IMR-90 (cell line): ENCODE data around the gene ARID5A. TPM values are rescaled to one million over a fixed set of nuclear protein-coding genes. Genes with fewer than 3 reads are reported as not detected.

Experiments used
- ATAC-seq: fragments of 200-7000 bp; cut with Tn5 transposase; 2 replicates; pipeline ENCODE4 v1.9.1; 2020; ENCODE audit warnings: low read depth, mild to moderate bottlenecking, moderate library complexity
- BruUV-seq: library from RNA; stranded (reverse); fragments of 400-500 nt; replicated peaks from 2 replicates; lab custom pipeline; 2021; lab: Mats Ljungman, UMichigan
- CTCF ChIA-PET: fragments of 300-600 bp; formaldehyde crosslinking; extraction: SDS; loops from one replicate; lab custom pipeline; 2021; ENCODE audit warnings: antibody characterized with exemption; lab: Yijun Ruan, JAX
- POLR2A ChIA-PET: fragments of 300-600 bp; sonication (Branson Sonifier 250); formaldehyde crosslinking; loops from one replicate; lab custom pipeline; 2022; ENCODE audit warnings: antibody characterized with exemption; ENCODE audit not compliant: unreplicated experiment; lab: Charles Lee
- DNase-seq: peaks from one replicate; pipeline ENCODE4 v3.0.0; 2013
- H2AFZ ChIP-seq: replicated peaks from 2 replicates; pipeline ENCODE3; 2013; ENCODE audit warnings: low read length, mild to moderate bottlenecking; ENCODE audit not compliant: poor library complexity
- H2AK5ac ChIP-seq: 2 replicates; pipeline ENCODE4 v1.6.1; 2013; ENCODE audit warnings: low read depth, low read length, inconsistent platforms
- H2AK9ac ChIP-seq: replicated peaks from 2 replicates; pipeline ENCODE3; 2013; ENCODE audit warnings: mild to moderate bottlenecking, low read depth, low read length, moderate library complexity; ENCODE audit not compliant: poor library complexity
- H2BK120ac ChIP-seq: 2 replicates; pipeline ENCODE4 v1.6.1; 2013; ENCODE audit warnings: low read depth, low read length, inconsistent platforms
- H2BK15ac ChIP-seq: 3 replicates; pipeline ENCODE4 v1.6.1; 2013; ENCODE audit warnings: low read depth, low read length, inconsistent platforms
- H2BK20ac ChIP-seq: 2 replicates; pipeline ENCODE4 v1.6.1; 2013; ENCODE audit warnings: low read depth, mild to moderate bottlenecking, inconsistent platforms, low read length, moderate library complexity
- H2BK5ac ChIP-seq: 2 replicates; pipeline ENCODE4 v1.6.1; 2013; ENCODE audit warnings: mild to moderate bottlenecking, low read depth, low read length, inconsistent platforms; ENCODE audit not compliant: poor library complexity, severe bottlenecking
- H3K14ac ChIP-seq: replicated peaks from 2 replicates; pipeline ENCODE4 v1.6.1; 2013; ENCODE audit warnings: low read depth, low read length, inconsistent platforms
- H3K18ac ChIP-seq: 2 replicates; pipeline ENCODE4 v1.6.1; 2013; ENCODE audit warnings: low read depth, low read length, control low read depth
- H3K23ac ChIP-seq: 2 replicates; pipeline ENCODE4 v1.6.1; 2013; ENCODE audit warnings: low read depth, low read length, inconsistent platforms
- H3K27ac ChIP-seq: 2 replicates; pipeline ENCODE4 v1.5.1; 2013; ENCODE audit warnings: mild to moderate bottlenecking, control low read depth, low read length; ENCODE audit not compliant: insufficient read depth
- H3K27me3 ChIP-seq: 2 replicates; pipeline ENCODE4 v1.6.1; 2013; ENCODE audit warnings: low read length; ENCODE audit not compliant: control insufficient read depth, insufficient read depth
- H3K36me3 ChIP-seq: 2 replicates; pipeline ENCODE4 v1.6.1; 2013; ENCODE audit warnings: low read length, mixed read lengths; ENCODE audit not compliant: control insufficient read depth, insufficient read depth
- H3K4ac ChIP-seq: 2 replicates; pipeline ENCODE4 v1.6.1; 2013; ENCODE audit warnings: low read depth, low read length, inconsistent platforms
- H3K4me1 ChIP-seq: 2 replicates; pipeline ENCODE4 v1.6.1; 2013; ENCODE audit warnings: low read length, mixed read lengths; ENCODE audit not compliant: control insufficient read depth, insufficient read depth
- H3K4me2 ChIP-seq: 2 replicates; pipeline ENCODE4 v1.6.1; 2013; ENCODE audit warnings: low read depth, mild to moderate bottlenecking, control low read depth, low read length, moderate library complexity
- H3K4me3 ChIP-seq: 2 replicates; pipeline ENCODE4 v1.5.1; 2013; ENCODE audit warnings: low read depth, mild to moderate bottlenecking, control low read depth, low read length, moderate library complexity; ENCODE audit not compliant: insufficient read depth
- H3K56ac ChIP-seq: 2 replicates; pipeline ENCODE4 v1.6.1; 2013; ENCODE audit warnings: low read length, inconsistent platforms; ENCODE audit not compliant: insufficient read depth; ENCODE audit errors: extremely low read depth
- H3K79me1 ChIP-seq, 2 experiments: 2 replicates each; pipeline ENCODE4 v1.6.1; 2013; ENCODE audit warnings: low read length in 2 of 2, inconsistent platforms in 1 of 2, low read depth in 1 of 2
- H3K9ac ChIP-seq: 2 replicates; pipeline ENCODE4 v1.6.1; 2013; ENCODE audit warnings: low read depth, low read length, control low read depth
- H3K9me1 ChIP-seq: 2 replicates; pipeline ENCODE4 v1.6.1; 2013; ENCODE audit warnings: low read length, inconsistent platforms; ENCODE audit not compliant: insufficient read depth
- H3K9me3 ChIP-seq: 2 replicates; pipeline ENCODE4 v1.6.1; 2013; ENCODE audit warnings: low read length; ENCODE audit not compliant: control insufficient read depth, insufficient read depth
- H4K20me1 ChIP-seq: 2 replicates; pipeline ENCODE4 v1.6.1; 2013; ENCODE audit warnings: low read length, inconsistent platforms; ENCODE audit not compliant: insufficient read depth
- H4K5ac ChIP-seq: 2 replicates; pipeline ENCODE4 v1.6.1; 2013; ENCODE audit warnings: mild to moderate bottlenecking, low read depth, low read length, control low read depth
- H4K8ac ChIP-seq, 2 experiments: 2 replicates each; pipeline ENCODE4 v1.6.1; 2013; ENCODE audit warnings: low read depth in 2 of 2, low read length in 2 of 2, control low read depth in 1 of 2, inconsistent platforms in 1 of 2
- H4K91ac ChIP-seq: 2 replicates; pipeline ENCODE4 v1.6.1; 2013; ENCODE audit warnings: low read depth, low read length, inconsistent platforms; ENCODE audit not compliant: insufficient read depth
- BHLHE40 ChIP-seq: fragments of 150-350 bp; IDR thresholded peaks from 2 replicates; pipeline ENCODE4 v1.6.1; 2016; ENCODE audit warnings: mild to moderate bottlenecking, low read depth, low read length
- CEBPB ChIP-seq: IDR thresholded peaks from 2 replicates; pipeline ENCODE4 v1.6.1; 2012; ENCODE audit warnings: low read depth, low read length, improper control_type of control experiment
- CHD1 ChIP-seq: IDR thresholded peaks from 2 replicates; pipeline ENCODE4 v1.6.1; 2012; ENCODE audit warnings: low read depth, low read length, improper control_type of control experiment
- FOS ChIP-seq: fragments of 150-350 bp; IDR thresholded peaks from 2 replicates; pipeline ENCODE4 v1.6.1; 2016; ENCODE audit warnings: low read depth, low read length
- MAFK ChIP-seq: IDR thresholded peaks from 2 replicates; pipeline ENCODE4 v1.6.1; 2012; ENCODE audit warnings: low read depth, low read length, improper control_type of control experiment
- MXI1 ChIP-seq: IDR thresholded peaks from 2 replicates; pipeline ENCODE4 v1.6.1; 2012; ENCODE audit warnings: low read depth, mild to moderate bottlenecking, low read length, moderate library complexity, borderline replicate concordance
- NFE2L2 ChIP-seq: fragments of 150-350 bp; IDR thresholded peaks from 2 replicates; pipeline ENCODE4 v1.6.1; 2016; ENCODE audit warnings: low read depth, mild to moderate bottlenecking, low read length
- RAD21 ChIP-seq: IDR thresholded peaks from 2 replicates; pipeline ENCODE4 v1.6.1; 2012; ENCODE audit warnings: low read length, improper control_type of control experiment
- RCOR1 ChIP-seq: IDR thresholded peaks from 2 replicates; pipeline ENCODE4 v1.6.1; 2012; ENCODE audit warnings: mild to moderate bottlenecking, low read length, improper control_type of control experiment; ENCODE audit not compliant: insufficient replicate concordance
- SMC3 ChIP-seq: fragments of 150-350 bp; IDR thresholded peaks from 2 replicates; pipeline ENCODE4 v1.6.1; 2016; ENCODE audit warnings: low read depth, mild to moderate bottlenecking, antibody characterized with exemption, low read length, moderate library complexity
- WGBS, 2 experiments: methylation state at CpG; one replicate each; pipeline versions ENCODE4 v1.1.5 to v1.1.7; 2013; ENCODE audit warnings: missing lambda C conversion rate in 2 of 2; ENCODE audit not compliant: insufficient read length in 1 of 2; ENCODE audit errors: extremely low coverage in 2 of 2; 5-methylcytosine and 5-hydroxymethylcytosine counted together
- dilution Hi-C: fragments of 300-500 bp; cut with HindIII; formaldehyde crosslinking; loops from one replicate; pipeline ENCODE4 v1.14.3; 2018; ENCODE audit warnings: low sequenced_read_pairs; ENCODE audit not compliant: unreplicated experiment
- in situ Hi-C: fragments of 300-500 bp; cut with MboI; formaldehyde crosslinking; loops from 3 replicates; pipeline ENCODE4 v1.14.3; 2019; ENCODE audit warnings: low sequenced_read_pairs, inconsistent platforms, mixed read lengths
- intact Hi-C: fragments of 100-400 bp; cut with micrococcal nuclease; formaldehyde crosslinking; loops from 2 replicates; pipeline ENCODE4 v1.10.0; 2022
- polyA plus RNA-seq, 3 experiments: library from polyadenylated mRNA; depleted of rRNA; stranded (reverse); fragments of >200 nt; gene quantifications; 2 replicates each; pipeline ENCODE4 v1.2.3, GENCODE V29; 2012; ENCODE audit warnings: low replicate concordance in 1 of 3
- total RNA-seq: library from RNA; depleted of rRNA; stranded (reverse); fragments of >200 nt; gene quantifications from 2 replicates; pipeline ENCODE4 v1.2.3, GENCODE V29; 2012
- TF ChIP-seq, protein P1 (sequence below): conservative IDR thresholded peaks from 2 replicates; pipeline ENCODE4 v1.5.1; 2012; ENCODE audit warnings: mild to moderate bottlenecking, low read depth, low read length, improper control_type of control experiment
- TF ChIP-seq, protein P2 (sequence below): fragments of 150-350 bp; IDR thresholded peaks from 2 replicates; pipeline ENCODE4 v1.6.1; 2017; ENCODE audit warnings: mild to moderate bottlenecking, antibody characterized with exemption, low read length, low read depth

The ARID5A gene
- total and polyA plus RNA-seq, 2 of the 4 experiments (the other 2 are of a cell fraction), result 2.3 to 6.7 TPM

DNA sequence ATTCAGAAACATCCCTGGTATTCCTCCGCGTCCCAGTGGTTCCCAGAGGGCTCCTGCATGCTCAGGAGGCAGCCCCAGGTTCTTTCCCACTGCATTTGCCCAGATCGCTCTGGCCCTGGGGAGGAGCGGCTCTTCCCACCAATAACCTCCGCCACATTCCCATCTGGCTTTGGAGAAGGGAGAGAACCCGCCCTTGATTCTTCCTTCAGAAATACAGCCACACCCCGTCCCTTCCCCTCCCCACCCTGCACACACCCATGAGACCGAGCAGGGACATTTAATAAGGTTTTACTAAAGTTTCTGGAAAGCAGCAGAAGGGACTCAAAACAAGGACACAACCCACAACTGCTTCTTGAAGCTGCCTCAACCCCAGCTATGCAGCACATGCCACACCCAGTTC is 21.9 kb downstream of the ARID5A start:
- ChIA-PET CTCF (no interaction called here), POLR2A (no interaction called here)
- H3K9me3 ChIP-seq, result peaks cover 8% of the 10 kb centered on the region; the same call in 1 of the 2 replicates
- H3K23ac ChIP-seq, result no peak overlapping the region
- H3K9ac ChIP-seq, result no peak overlapping the region
- peaks cover 3% of the 10 kb centered on the region; the same call in 1 of the 2 replicates for H3K9me1 ChIP-seq
- H2BK20ac ChIP-seq, result no peak overlapping the region
- DNase-seq (no peak), ATAC-seq (no peak)
- no peak overlapping the region for H2AK5ac ChIP-seq
- no peaks in the 10 kb centered on the region for H3K36me3 ChIP-seq
- no peak overlapping the region for H3K18ac ChIP-seq
- H2BK120ac ChIP-seq, result no peak overlapping the region
- no peak for TF ChIP-seq MAFK
- no peak for TF ChIP-seq CHD1
- TF ChIP-seq RCOR1, result no peak
- no peak for TF ChIP-seq CEBPB
- no peak for TF ChIP-seq SMC3
- TF ChIP-seq MXI1, result no peak
- no peak for TF ChIP-seq NFE2L2
- no peak for TF ChIP-seq FOS
- TF ChIP-seq BHLHE40, result no peak
- TF ChIP-seq, protein P1, sequence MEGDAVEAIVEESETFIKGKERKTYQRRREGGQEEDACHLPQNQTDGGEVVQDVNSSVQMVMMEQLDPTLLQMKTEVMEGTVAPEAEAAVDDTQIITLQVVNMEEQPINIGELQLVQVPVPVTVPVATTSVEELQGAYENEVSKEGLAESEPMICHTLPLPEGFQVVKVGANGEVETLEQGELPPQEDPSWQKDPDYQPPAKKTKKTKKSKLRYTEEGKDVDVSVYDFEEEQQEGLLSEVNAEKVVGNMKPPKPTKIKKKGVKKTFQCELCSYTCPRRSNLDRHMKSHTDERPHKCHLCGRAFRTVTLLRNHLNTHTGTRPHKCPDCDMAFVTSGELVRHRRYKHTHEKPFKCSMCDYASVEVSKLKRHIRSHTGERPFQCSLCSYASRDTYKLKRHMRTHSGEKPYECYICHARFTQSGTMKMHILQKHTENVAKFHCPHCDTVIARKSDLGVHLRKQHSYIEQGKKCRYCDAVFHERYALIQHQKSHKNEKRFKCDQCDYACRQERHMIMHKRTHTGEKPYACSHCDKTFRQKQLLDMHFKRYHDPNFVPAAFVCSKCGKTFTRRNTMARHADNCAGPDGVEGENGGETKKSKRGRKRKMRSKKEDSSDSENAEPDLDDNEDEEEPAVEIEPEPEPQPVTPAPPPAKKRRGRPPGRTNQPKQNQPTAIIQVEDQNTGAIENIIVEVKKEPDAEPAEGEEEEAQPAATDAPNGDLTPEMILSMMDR, result no peak
- no peak for TF ChIP-seq RAD21
- TF ChIP-seq, protein P2, sequence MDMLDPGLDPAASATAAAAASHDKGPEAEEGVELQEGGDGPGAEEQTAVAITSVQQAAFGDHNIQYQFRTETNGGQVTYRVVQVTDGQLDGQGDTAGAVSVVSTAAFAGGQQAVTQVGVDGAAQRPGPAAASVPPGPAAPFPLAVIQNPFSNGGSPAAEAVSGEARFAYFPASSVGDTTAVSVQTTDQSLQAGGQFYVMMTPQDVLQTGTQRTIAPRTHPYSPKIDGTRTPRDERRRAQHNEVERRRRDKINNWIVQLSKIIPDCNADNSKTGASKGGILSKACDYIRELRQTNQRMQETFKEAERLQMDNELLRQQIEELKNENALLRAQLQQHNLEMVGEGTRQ, result no peak
- no peak overlapping the region for H4K5ac ChIP-seq
- H4K91ac ChIP-seq, result no peak overlapping the region
- no peaks in the 10 kb centered on the region for H4K20me1 ChIP-seq
- no peak overlapping the region for H3K14ac ChIP-seq
- peaks cover 2% of the 10 kb centered on the region; the same call in 1 of the 2 replicates for H3K27me3 ChIP-seq
- H3K27ac ChIP-seq, result no peak overlapping the region
- dilution Hi-C loops (no loop called here), intact Hi-C loops (no loop called here), in situ Hi-C loops (no loop called here)
- H2AK9ac ChIP-seq, result no peak overlapping the region
- no peak overlapping the region for H3K4me3 ChIP-seq
- no TSS peak for BruUV-seq
- H2BK15ac ChIP-seq, result no peak overlapping the region
- no peak overlapping the region for H4K8ac ChIP-seq
- no peak overlapping the region for H2BK5ac ChIP-seq
- H3K56ac ChIP-seq, result no peak overlapping the region
- no CpG with 5 or more reads among the region's 8 CpGs for WGBS, 2 experiments
- no peak overlapping the region for H3K4ac ChIP-seq
- H3K79me1 ChIP-seq, result no peaks in the 10 kb centered on the region
- H3K4me2 ChIP-seq, result no peak overlapping the region
- H3K4me1 ChIP-seq, result no peaks in the 10 kb centered on the region
- no peak overlapping the region for H2AFZ ChIP-seq
